Spleen (tissue), 11 donors: ENCODE data around the gene BTBD2. TPM values are rescaled to one million over a fixed set of nuclear protein-coding genes. Genes with fewer than 3 reads are reported as not detected.

Source experiments
- DNase-seq: peaks from one replicate; pipeline ENCODE4 v3.0.0-alpha.2; 2020
- H3K27ac ChIP-seq, 8 donors: fragments of 200-600 bp; sonication (generic) in 7 of 8; 1 replicate in 4 of 8; 2 replicates in 4 of 8; pipeline versions ENCODE4 v1.5.0 to v1.8.0; 2016 to 2021; ENCODE audit warnings: inconsistent platforms in 4 of 8, mild to moderate bottlenecking in 4 of 8, moderate library complexity in 1 of 8
- H3K27me3 ChIP-seq, 7 donors: fragments of 200-600 bp; sonication (generic) in 6 of 7; replicated peaks in 1 of 7; 1 replicate in 4 of 7; 2 replicates in 3 of 7; pipeline versions ENCODE4 v1.5.0 to v1.8.0; 2016 to 2021; ENCODE audit warnings: inconsistent platforms in 3 of 7, mild to moderate bottlenecking in 1 of 7
- H3K36me3 ChIP-seq, 6 donors: fragments of 200-600 bp; sonication (generic) in 5 of 6; 1 replicate in 4 of 6; 2 replicates in 2 of 6; pipeline versions ENCODE4 v1.5.0 to v1.8.0; 2016 to 2021; ENCODE audit warnings: inconsistent platforms in 2 of 6
- H3K4me1 ChIP-seq, 6 donors: fragments of 200-600 bp; sonication (generic) in 5 of 6; 1 replicate in 3 of 6; 2 replicates in 3 of 6; pipeline versions ENCODE4 v1.5.0 to v1.8.0; 2016 to 2021; ENCODE audit warnings: inconsistent platforms in 3 of 6
- H3K4me3 ChIP-seq, 8 donors: fragments of 200-600 bp; sonication (generic) in 7 of 8; 1 replicate in 4 of 8; 2 replicates in 4 of 8; pipeline versions ENCODE4 v1.5.0 to v1.8.0; 2016 to 2021; ENCODE audit warnings: inconsistent platforms in 4 of 8, mild to moderate bottlenecking in 4 of 8, moderate library complexity in 2 of 8
- H3K9me3 ChIP-seq, 8 donors: fragments of 200-600 bp; sonication (generic) in 7 of 8; 1 replicate in 4 of 8; 2 replicates in 4 of 8; pipeline versions ENCODE4 v1.5.0 to v1.8.0; 2016 to 2021; ENCODE audit warnings: inconsistent platforms in 4 of 8
- POLR2A ChIP-seq, 3 donors: fragments of 450-650 bp; IDR thresholded peaks; one replicate each; pipeline ENCODE4 v1.5.1; 2017; ENCODE audit warnings: antibody characterized with exemption in 3 of 3, mild to moderate bottlenecking in 1 of 3
- POLR2AphosphoS5 ChIP-seq, 3 donors: sonication (generic); formaldehyde crosslinking; IDR thresholded peaks; one replicate each; pipeline ENCODE4 v1.5.1; 2017; ENCODE audit warnings: antibody characterized with exemption in 3 of 3
- WGBS, 5 donors: extraction: QIAGEN DNeasy Blood & Tissue Kit in 3 of 5; methylation state at CpG; one replicate each; pipeline versions ENCODE4 v1.1.5 to v1.1.7; 2013 to 2018; 5-methylcytosine and 5-hydroxymethylcytosine counted together
- intact Hi-C: fragments of 100-400 bp; cut with DNase I; formaldehyde crosslinking; loops from one replicate; pipeline ENCODE4 v1.15.0; 2023; ENCODE audit warnings: low total_unique reads
- polyA plus RNA-seq, 3 donors: library from polyadenylated mRNA; stranded (reverse); fragments of 200-250 nt; gene quantifications; one replicate each; pipeline ENCODE4 v1.2.1, GENCODE V29; 2013
- total RNA-seq, 7 donors: library from RNA; depleted of rRNA in 3 of 7; stranded (reverse); fragments of >200 nt in 3 of 7; fragmentation: NEBNext Ultra II Directional in 4 of 7; extraction: Animal tissue kit (Norgen Biotek cat#: 25700) in 4 of 7; gene quantifications; one replicate each; pipeline versions ENCODE4 v1.1.0 to v1.2.1, GENCODE V29; 2016 to 2021
- TF ChIP-seq, protein P1 (sequence below), 11 experiments: fragments of 200-600 bp in 7 of 11; fragments of 450-650 bp in 4 of 11; sonication (generic) in 4 of 11; IDR thresholded peaks in 8 of 11; conservative IDR thresholded peaks in 3 of 11; 1 replicate in 7 of 11; 2 replicates in 4 of 11; pipeline versions ENCODE4 v1.4.0 to v1.8.0; 2016 to 2021; ENCODE audit warnings: antibody characterized with exemption in 11 of 11, inconsistent platforms in 4 of 11, mild to moderate bottlenecking in 1 of 11
- donor health status: healthy with polysubstance abuse.
- donor health status: DM: no; HTN: no; CAD: no; lungs with moderate emphysema.
- donor health status: DM: no; HTN: no; CAD: no.
- donor health status: Bipolar disorder and iron deficiency.
- donor health status: healthy.
- donor health status: DM: no; HTN: no; CAD: no.
- donor health status: DM: yes; HTN: yes; CAD: no.

BTBD2 gene
- total and polyA plus RNA-seq, 10 donors: 29.1 to 77.1 (median 57.1) TPM

DNA sequence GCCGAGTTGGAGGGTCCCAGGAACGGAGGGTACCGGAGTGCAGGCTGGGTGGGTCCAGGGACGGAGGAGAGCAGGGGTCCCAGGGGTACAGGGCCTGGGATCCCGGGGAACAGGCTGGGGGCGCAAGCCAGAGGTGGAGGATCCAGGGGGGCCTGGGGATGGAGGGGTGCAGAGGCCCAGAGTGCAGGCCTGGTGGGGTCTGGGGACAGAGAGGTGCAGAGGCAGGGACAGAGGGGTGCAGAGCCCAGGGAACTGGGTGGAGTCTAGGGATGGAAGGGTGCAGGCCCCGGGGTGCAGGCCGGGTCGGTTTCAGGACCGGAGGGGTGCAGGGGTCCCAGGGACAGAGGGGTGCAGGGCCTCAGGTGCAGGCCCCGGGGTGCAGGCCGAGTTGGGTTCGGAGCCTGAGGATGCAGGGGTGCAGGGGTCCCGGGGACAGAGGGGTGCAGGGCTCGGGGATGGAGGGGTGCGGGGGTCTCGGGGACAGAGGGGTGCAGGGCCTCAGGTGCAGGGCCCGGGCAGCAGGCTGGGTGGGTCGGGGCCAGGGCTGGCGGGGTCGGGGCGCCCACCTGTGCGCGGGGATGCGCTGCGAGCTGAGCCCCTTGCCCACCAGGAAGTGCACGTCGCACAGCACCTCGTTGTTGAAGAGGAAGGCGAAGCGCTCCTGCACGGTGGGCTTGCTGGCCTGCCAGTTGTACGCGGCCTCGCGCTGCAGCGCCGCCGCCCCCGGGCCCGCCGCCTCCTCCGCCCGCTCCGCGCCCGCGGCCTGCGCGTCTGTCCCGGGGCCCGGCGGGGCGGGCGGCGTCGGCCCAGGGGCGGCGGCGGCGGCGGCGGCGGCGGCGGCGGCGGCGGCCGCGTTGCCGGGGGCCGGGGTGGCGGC, 545 bp downstream of the BTBD2 start:
- WGBS, 5 donors: 12 to 44% (median 21%) methylated on average over 17 to 74 of the region's 74 CpGs
- Histone ChIP-seq H3K27me3 (no peaks in the 10 kb centered on the region), H3K4me3 (peak overlapping the region; percentile 30 to 83 (median 56)), H3K36me3 (peaks cover 0 to 16% (median 0%) of the 10 kb centered on the region in 6 donors), H3K27ac (peak overlapping the region in 7 of 8 donors; percentile 20 to 87 (median 73)), H3K9me3 (no peaks in the 10 kb centered on the region), H3K4me1 (peaks cover 5 to 68% (median 27%) of the 10 kb centered on the region in 6 donors)
- TF ChIP-seq POLR2A (IDR thresholded peaks at IDR 0.05) (no peak), POLR2AphosphoS5 (IDR thresholded peaks at IDR 0.05) (no peak)
- TF ChIP-seq, protein P1, sequence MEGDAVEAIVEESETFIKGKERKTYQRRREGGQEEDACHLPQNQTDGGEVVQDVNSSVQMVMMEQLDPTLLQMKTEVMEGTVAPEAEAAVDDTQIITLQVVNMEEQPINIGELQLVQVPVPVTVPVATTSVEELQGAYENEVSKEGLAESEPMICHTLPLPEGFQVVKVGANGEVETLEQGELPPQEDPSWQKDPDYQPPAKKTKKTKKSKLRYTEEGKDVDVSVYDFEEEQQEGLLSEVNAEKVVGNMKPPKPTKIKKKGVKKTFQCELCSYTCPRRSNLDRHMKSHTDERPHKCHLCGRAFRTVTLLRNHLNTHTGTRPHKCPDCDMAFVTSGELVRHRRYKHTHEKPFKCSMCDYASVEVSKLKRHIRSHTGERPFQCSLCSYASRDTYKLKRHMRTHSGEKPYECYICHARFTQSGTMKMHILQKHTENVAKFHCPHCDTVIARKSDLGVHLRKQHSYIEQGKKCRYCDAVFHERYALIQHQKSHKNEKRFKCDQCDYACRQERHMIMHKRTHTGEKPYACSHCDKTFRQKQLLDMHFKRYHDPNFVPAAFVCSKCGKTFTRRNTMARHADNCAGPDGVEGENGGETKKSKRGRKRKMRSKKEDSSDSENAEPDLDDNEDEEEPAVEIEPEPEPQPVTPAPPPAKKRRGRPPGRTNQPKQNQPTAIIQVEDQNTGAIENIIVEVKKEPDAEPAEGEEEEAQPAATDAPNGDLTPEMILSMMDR (IDR thresholded peaks at IDR 0.05 in 8 of 11, conservative IDR thresholded peaks at IDR 0.05 in 3 of 11): no peak
- intact Hi-C loops: loop anchor here (5.0 kb wide), 2 partner anchors 52 to 68 kb away; no protein-coding TSS in a partner anchor
- peak; percentile 87 for DNase-seq

DNA sequence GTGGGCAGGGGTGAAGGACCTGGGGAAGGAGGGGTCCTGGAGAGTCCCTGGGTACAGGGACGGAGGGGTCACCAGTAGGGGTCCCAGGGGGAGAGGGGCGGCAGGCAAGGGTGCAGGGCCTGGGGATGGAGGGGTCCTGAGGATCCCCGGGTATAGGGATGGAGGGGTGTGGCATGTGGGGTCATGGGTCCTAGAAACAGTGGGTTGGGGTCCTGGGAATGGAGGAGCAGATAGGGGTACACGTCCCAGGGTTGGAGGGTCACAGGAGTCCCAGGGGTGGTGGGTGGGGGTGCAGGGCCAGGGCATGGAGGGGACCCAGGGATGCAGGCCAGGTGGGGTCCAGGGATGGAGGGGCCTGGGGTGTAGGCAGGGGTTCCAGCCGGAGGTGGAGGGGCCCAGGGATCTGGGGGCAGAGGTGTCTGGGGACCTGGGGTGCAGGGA, 1.4 kb downstream of the BTBD2 start:
- intact Hi-C loops: loop anchor here (5.0 kb wide), 1 partner anchor 67 kb away; no protein-coding TSS in a partner anchor

DNA sequence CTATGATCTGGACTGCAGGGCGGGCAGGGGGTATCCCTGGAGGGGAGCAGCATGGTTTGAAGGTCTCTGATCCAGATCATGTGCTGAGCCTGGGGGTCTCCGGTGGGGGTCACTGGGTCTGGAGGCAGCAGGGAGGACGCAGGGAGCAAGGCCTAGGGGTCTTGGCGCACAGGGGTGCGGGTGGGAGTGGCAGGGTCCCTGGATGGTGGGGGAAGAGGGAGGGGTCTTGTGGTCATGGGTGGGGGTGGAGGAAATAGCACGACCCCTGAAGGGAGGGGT, 1.9 kb downstream of the BTBD2 start:
- no peak for TF ChIP-seq POLR2AphosphoS5 (IDR thresholded peaks at IDR 0.05)
- TF ChIP-seq POLR2A (IDR thresholded peaks at IDR 0.05): no peak
- TF ChIP-seq, protein P1 (IDR thresholded peaks at IDR 0.05 in 8 of 11, conservative IDR thresholded peaks at IDR 0.05 in 3 of 11): no peak
- peaks cover 0 to 60% (median 19%) of the 10 kb centered on the region in 6 donors for H3K4me1 ChIP-seq
- no peaks in the 10 kb centered on the region for H3K9me3 ChIP-seq
- H3K27ac ChIP-seq: peak overlapping the region in 2 of 8 donors; percentile 14 to 18
- no peak overlapping the region for H3K4me3 ChIP-seq
- no peaks in the 10 kb centered on the region for H3K27me3 ChIP-seq
- no peak for DNase-seq
- H3K36me3 ChIP-seq: peaks cover 0 to 16% (median 0%) of the 10 kb centered on the region in 6 donors
- intact Hi-C loops: loop anchor here (5.0 kb wide), 1 partner anchor 66 kb away; no protein-coding TSS in a partner anchor
- WGBS, 5 donors: 85 to 97% (median 91%) methylated on average over 6 of the region's 6 CpGs

More for the DNA sequence above, 1.4 kb downstream of the BTBD2 start:
- Histone ChIP-seq H3K9me3 (no peaks in the 10 kb centered on the region), H3K4me1 (peaks cover 0 to 60% (median 20%) of the 10 kb centered on the region in 6 donors), H3K27ac (peak overlapping the region in 2 of 8 donors; percentile 77 to 87), H3K36me3 (peaks cover 0 to 16% (median 0%) of the 10 kb centered on the region in 6 donors), H3K27me3 (no peaks in the 10 kb centered on the region), H3K4me3 (peak overlapping the region in 2 of 8 donors; percentile 59 to 83)
- no peak for DNase-seq
- 79 to 91% (median 83%) methylated on average over 5 of the region's 5 CpGs for WGBS, 5 donors
- TF ChIP-seq POLR2A (IDR thresholded peaks at IDR 0.05) (no peak), POLR2AphosphoS5 (IDR thresholded peaks at IDR 0.05) (no peak)
- TF ChIP-seq, protein P1 (IDR thresholded peaks at IDR 0.05 in 8 of 11, conservative IDR thresholded peaks at IDR 0.05 in 3 of 11): no peak
